ENCODE measurements around the gene PI4KB.

GRCh38 chr1:151369621-151370048 is 42.4 kb upstream of the PI4KB start:
- TF ChIP-seq, protein P1, sequence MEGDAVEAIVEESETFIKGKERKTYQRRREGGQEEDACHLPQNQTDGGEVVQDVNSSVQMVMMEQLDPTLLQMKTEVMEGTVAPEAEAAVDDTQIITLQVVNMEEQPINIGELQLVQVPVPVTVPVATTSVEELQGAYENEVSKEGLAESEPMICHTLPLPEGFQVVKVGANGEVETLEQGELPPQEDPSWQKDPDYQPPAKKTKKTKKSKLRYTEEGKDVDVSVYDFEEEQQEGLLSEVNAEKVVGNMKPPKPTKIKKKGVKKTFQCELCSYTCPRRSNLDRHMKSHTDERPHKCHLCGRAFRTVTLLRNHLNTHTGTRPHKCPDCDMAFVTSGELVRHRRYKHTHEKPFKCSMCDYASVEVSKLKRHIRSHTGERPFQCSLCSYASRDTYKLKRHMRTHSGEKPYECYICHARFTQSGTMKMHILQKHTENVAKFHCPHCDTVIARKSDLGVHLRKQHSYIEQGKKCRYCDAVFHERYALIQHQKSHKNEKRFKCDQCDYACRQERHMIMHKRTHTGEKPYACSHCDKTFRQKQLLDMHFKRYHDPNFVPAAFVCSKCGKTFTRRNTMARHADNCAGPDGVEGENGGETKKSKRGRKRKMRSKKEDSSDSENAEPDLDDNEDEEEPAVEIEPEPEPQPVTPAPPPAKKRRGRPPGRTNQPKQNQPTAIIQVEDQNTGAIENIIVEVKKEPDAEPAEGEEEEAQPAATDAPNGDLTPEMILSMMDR (conservative IDR thresholded peaks at IDR 0.05; ENCODE audit: low read length), result no peak
- TF ChIP-seq EZH2phosphoT487 (IDR thresholded peaks at IDR 0.05; ENCODE audit: borderline replicate concordance, low read depth, low read length), result no peak
